H7 (cell line): ENCODE results near the gene TIMELESS. TPM values are rescaled to one million over a fixed set of nuclear protein-coding genes. Genes with fewer than 3 reads are reported as not detected.

Experiments used
- DNase-seq: peaks from one replicate; pipeline ENCODE4 v3.0.0; 2012
- H3K27me3 ChIP-seq: 2 replicates; pipeline ENCODE4 v1.6.0; 2011; ENCODE audit warnings: mild to moderate bottlenecking, low read length; ENCODE audit not compliant: control insufficient read depth, insufficient read depth
- H3K36me3 ChIP-seq: replicated peaks from 2 replicates; pipeline ENCODE4 v1.5.1; 2011; ENCODE audit warnings: low read length; ENCODE audit not compliant: control insufficient read depth, insufficient read depth
- H3K4me3 ChIP-seq: 2 replicates; pipeline ENCODE4 v1.5.1; 2011; ENCODE audit warnings: low read depth, mild to moderate bottlenecking, control low read depth, low read length, moderate library complexity; ENCODE audit not compliant: insufficient read depth
- total RNA-seq: library from RNA; depleted of rRNA; stranded (reverse); fragments of >200 nt; shearing (Covaris generic); gene quantifications from 2 replicates; pipeline ENCODE4 v1.2.3, GENCODE V29; 2014

The TIMELESS gene
- total RNA-seq, 1 experiment from 2014 or later, result 13.3 TPM

GRCh38 chr12:56477521-56478225 is 28.4 kb upstream of the TIMELESS start:
- Histone ChIP-seq H3K36me3 (peaks cover 3% of the 10 kb centered on the region), H3K4me3 (no peak overlapping the region), H3K27me3 (no peaks in the 10 kb centered on the region)
- no peak for DNase-seq

GRCh38 chr12:56476972-56477432 is 27.8 kb upstream of the TIMELESS start:
- no peak overlapping the region for H3K4me3 ChIP-seq
- DNase-seq, result no peak
- no peaks in the 10 kb centered on the region for H3K27me3 ChIP-seq
- peaks cover 4% of the 10 kb centered on the region for H3K36me3 ChIP-seq

GRCh38 chr12:56476143-56476542 is 26.9 kb upstream of the TIMELESS start:
- Histone ChIP-seq H3K27me3 (no peaks in the 10 kb centered on the region), H3K4me3 (no peak overlapping the region), H3K36me3 (peaks cover 8% of the 10 kb centered on the region)
- DNase-seq, result no peak

- no peak for DNase-seq
- Histone ChIP-seq H3K4me3 (no peak overlapping the region), H3K36me3 (peaks cover 18% of the 10 kb centered on the region), H3K27me3 (no peaks in the 10 kb centered on the region)
These were observed 25.2 kb upstream of the TIMELESS start for GRCh38 chr12:56474389-56474788.

- DNase-seq, result no peak
These were observed 20.0 kb upstream of the TIMELESS start for GRCh38 chr12:56469007-56469930.

DNA sequence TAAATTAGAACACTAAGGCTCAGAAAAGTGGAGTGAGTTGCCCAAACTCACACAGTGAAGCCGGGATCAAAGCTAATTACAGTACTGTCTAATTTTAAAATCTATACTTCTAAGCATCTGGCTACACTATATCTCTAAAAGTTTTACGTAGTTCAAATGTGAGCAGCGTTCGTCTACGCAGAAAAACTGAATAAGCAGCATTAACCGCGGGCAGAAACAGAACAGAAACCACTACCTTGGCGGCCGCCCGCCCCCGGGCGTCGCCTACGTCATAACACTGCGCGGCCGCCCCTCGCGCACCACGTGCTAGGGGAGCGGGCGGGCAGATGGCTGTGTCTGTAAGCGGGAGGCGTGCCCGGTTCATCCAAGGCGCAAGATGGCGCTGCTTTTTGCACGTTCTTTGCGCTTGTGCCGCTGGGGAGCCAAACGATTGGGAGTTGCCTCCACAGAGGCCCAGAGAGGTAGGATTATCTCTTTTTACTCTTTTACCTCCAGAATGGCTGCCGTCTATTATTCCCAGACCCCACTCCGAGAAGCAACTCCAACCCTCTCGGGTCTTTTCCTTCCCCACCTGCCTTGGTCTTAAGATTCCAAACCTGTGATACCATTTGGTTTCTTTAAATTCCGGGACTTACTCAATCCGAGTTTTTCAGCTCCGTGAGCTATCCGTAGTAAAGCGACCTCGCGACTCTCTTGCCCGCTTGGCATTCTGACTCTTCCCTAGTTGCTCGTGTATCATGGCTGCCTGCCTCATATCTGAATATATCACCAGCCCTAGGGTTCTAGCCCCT is 19.2 kb upstream of the TIMELESS start, which contains the start of gene SPRYD4:
Gene SPRYD4 (plus strand): TSS at position 363 of the 791 bp plus-strand sequence. CDS start 14 bp downstream, at position 377.
- no peaks in the 10 kb centered on the region for H3K27me3 ChIP-seq
- peaks cover 19% of the 10 kb centered on the region for H3K36me3 ChIP-seq

More at GRCh38 chr12:56469007-56469930, 20.0 kb upstream of the TIMELESS start:
- Histone ChIP-seq H3K36me3 (peaks cover 19% of the 10 kb centered on the region), H3K27me3 (no peaks in the 10 kb centered on the region), H3K4me3 (peak overlapping the region; percentile 69)

GRCh38 chr12:56462565-56462964 is 13.3 kb upstream of the TIMELESS start:
- no peaks in the 10 kb centered on the region for H3K27me3 ChIP-seq
- no peaks in the 10 kb centered on the region for H3K36me3 ChIP-seq
- peak; percentile 68 for DNase-seq
- no peak overlapping the region for H3K4me3 ChIP-seq

More for the DNA sequence above, 19.2 kb upstream of the TIMELESS start, which contains the start of gene SPRYD4:
- peak within 1 kb of the TSS; percentile 69 for H3K4me3 ChIP-seq
- DNase-seq, result peak; percentile 96

GRCh38 chr12:56461235-56462159 is 12.3 kb upstream of the TIMELESS start:
- no peak overlapping the region for H3K4me3 ChIP-seq

DNA sequence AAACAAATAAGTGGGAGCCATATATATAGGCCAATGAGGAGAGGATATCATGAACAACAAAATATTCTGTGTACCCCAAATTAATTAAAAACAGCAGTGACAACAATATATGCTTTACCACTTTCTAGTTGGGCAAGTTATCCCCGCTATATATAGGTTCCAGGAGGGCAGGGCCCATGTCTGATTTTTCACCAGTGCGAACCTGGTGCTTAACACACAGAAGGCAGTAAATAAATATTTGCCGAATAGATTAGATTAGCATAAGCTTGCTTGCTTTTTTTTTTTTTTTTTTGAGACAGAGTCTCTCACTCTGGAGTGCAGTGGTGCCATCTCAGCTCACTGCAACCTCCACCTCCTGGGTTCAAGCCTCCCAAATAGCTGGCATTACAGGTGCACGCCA is 8.6 kb upstream of the TIMELESS start:
- Histone ChIP-seq H3K4me3 (no peak overlapping the region), H3K27me3 (no peaks in the 10 kb centered on the region), H3K36me3 (no peaks in the 10 kb centered on the region)
- no peak for DNase-seq

More at GRCh38 chr12:56461235-56462159, 12.3 kb upstream of the TIMELESS start:
- no peak for DNase-seq
- Histone ChIP-seq H3K36me3 (no peaks in the 10 kb centered on the region), H3K27me3 (no peaks in the 10 kb centered on the region)

DNA sequence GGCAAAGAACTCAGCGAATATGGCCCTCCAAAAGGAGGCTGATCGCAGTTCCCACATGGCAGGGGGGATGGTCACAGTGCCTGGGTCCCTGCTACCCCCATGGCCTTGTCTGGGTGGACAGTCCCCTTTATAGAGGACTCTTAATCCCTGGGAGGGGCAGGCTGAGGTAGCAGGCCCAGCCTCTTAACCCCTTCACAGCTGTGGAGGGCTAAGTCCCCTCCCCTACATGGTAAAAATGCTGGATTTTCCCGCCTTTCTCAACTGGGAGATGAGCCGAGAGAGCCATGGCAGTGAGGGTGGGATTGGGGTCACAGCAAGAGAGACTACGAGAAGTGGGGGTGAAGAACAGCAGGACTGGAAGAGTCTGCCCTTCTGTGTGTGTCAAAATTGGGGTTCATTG is 5.3 kb upstream of the TIMELESS start, which contains the start of gene MIP:
Gene MIP (minus strand): TSS at position 101 of the 400 bp plus-strand sequence. CDS start 44 bp downstream, at position 57.
- no peaks in the 10 kb centered on the region for H3K27me3 ChIP-seq
- no peak within 1 kb of the TSS for H3K4me3 ChIP-seq
- H3K36me3 ChIP-seq, result no peaks in the 10 kb centered on the region
- no peak for DNase-seq

DNA sequence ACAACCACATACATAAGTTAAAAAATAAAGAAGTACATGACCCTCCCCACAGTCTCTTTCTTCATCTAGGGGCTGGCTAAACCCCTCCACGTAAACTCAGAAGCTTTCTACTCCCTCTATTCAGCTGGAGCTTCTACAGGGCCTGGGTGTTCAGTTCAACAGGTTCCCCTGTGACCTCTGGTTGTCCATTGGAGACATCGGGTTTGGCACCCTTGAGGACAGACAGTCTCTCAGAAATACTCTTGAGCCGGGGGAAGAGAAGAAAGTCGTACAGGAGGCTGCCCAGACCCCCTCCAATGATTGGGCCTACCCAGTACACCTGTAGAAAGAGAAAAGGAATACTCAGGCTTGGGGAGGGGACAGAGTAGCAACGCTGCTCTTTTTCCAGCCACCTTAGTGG is 1.9 kb upstream of the TIMELESS start:
- no peaks in the 10 kb centered on the region for H3K36me3 ChIP-seq
- H3K4me3 ChIP-seq, result no peak overlapping the region
- H3K27me3 ChIP-seq, result no peaks in the 10 kb centered on the region
- no peak for DNase-seq

- no peaks in the 10 kb centered on the region for H3K36me3 ChIP-seq
- no peaks in the 10 kb centered on the region for H3K27me3 ChIP-seq
- DNase-seq, result no peak
- H3K4me3 ChIP-seq, result no peak overlapping the region
These were observed 1.0 kb upstream of the TIMELESS start for GRCh38 chr12:56450241-56450640.

DNA sequence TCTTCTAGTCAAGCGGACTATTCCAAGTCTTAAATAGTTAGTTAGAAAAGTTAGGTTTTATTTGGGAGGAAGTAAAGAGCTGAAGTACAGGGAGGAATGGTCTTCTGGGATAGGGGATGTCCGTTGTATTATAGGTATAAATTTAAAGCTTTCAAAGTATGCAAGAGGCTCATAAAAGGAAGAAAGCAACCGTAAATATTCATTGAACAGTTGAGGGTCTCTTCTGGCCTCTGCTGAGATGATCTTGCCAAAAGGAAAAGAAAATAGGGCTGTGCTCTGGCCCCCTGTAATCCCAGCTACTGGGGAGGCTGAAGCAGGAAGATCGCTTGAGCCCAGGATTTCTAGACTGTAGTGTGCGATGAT is 377 bp upstream of the TIMELESS start:
- H3K4me3 ChIP-seq, result peak overlapping the region; percentile 69
- H3K36me3 ChIP-seq, result no peaks in the 10 kb centered on the region; the same call in 1 of the 2 replicates
- no peaks in the 10 kb centered on the region for H3K27me3 ChIP-seq
- no peak for DNase-seq
